Measurements from ENCODE around the gene FAM241B.

DNA sequence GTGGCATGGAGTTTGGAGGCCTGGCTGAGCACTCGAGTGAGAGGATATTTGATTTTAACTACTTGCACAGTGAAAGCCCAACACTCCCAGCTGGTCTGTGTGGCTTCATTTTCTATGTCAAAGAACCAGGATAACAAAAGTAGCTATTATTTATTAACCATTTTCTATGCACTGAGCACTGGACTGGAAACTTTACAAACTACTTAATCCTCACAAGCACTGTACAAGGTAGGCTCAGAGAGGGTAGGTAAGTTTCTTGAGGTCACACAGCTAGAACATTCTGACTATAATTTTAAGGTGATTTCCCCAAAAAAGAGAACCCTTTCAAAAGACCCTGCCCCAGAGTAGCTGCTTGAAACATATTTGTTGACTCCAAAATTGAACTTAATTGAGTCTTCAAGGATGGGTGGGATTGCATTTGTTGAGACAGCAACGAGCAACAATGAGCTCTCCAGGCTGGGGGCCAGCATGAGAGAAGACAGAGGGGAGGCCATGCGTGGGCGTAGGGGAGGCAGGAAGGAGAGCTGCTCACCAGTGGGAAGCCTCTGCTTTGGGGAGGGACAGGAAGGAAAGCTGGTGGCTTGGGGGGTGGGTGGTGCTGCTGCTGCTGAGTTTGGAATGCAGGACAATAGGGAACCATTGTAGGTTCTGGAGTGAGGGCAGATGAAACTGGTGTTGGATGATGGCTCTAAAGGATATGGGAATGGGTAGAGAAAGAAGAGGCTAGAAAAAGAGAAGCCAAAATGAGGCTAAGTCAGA lies 31.5 kb downstream of the FAM241B start:
- TF ChIP-seq POLR2AphosphoS5 (IDR thresholded peaks at IDR 0.05; ENCODE audit: low read depth, low read length): no peak
- TF ChIP-seq JUND (IDR thresholded peaks at IDR 0.05): no peak
- TF ChIP-seq EZH2 (IDR thresholded peaks at IDR 0.05): no peak
- no peak for TF ChIP-seq POLR2A (IDR thresholded peaks at IDR 0.05; ENCODE audit: borderline replicate concordance, extremely low read depth, insufficient read depth, insufficient read length)
- TF ChIP-seq, protein P1, sequence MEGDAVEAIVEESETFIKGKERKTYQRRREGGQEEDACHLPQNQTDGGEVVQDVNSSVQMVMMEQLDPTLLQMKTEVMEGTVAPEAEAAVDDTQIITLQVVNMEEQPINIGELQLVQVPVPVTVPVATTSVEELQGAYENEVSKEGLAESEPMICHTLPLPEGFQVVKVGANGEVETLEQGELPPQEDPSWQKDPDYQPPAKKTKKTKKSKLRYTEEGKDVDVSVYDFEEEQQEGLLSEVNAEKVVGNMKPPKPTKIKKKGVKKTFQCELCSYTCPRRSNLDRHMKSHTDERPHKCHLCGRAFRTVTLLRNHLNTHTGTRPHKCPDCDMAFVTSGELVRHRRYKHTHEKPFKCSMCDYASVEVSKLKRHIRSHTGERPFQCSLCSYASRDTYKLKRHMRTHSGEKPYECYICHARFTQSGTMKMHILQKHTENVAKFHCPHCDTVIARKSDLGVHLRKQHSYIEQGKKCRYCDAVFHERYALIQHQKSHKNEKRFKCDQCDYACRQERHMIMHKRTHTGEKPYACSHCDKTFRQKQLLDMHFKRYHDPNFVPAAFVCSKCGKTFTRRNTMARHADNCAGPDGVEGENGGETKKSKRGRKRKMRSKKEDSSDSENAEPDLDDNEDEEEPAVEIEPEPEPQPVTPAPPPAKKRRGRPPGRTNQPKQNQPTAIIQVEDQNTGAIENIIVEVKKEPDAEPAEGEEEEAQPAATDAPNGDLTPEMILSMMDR (IDR thresholded peaks at IDR 0.05 in 2 of 3, conservative IDR thresholded peaks at IDR 0.05 in 1 of 3; ENCODE audit: borderline replicate concordance in 1 of 3, insufficient read depth in 1 of 3, low read depth in 2 of 3, low read length in 2 of 3): no peak
- no peak for TF ChIP-seq EGR1 (IDR thresholded peaks at IDR 0.05; ENCODE audit: low read depth)
- TF ChIP-seq, protein P2, sequence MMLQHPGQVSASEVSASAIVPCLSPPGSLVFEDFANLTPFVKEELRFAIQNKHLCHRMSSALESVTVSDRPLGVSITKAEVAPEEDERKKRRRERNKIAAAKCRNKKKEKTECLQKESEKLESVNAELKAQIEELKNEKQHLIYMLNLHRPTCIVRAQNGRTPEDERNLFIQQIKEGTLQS (IDR thresholded peaks at IDR 0.05): no peak
- TF ChIP-seq, protein P3, sequence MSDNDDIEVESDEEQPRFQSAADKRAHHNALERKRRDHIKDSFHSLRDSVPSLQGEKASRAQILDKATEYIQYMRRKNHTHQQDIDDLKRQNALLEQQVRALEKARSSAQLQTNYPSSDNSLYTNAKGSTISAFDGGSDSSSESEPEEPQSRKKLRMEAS (IDR thresholded peaks at IDR 0.05): no peak
- no peak for TF ChIP-seq SRF (IDR thresholded peaks at IDR 0.05; ENCODE audit: low read depth)
- TF ChIP-seq EZH2phosphoT487 (IDR thresholded peaks at IDR 0.05; ENCODE audit: borderline replicate concordance): no peak
- TF ChIP-seq SP1 (IDR thresholded peaks at IDR 0.05; ENCODE audit: low read depth): no peak
- no peak for TF ChIP-seq SIN3A (IDR thresholded peaks at IDR 0.05; ENCODE audit: low read depth)
- no peak for TF ChIP-seq CBX3 (IDR thresholded peaks at IDR 0.05; ENCODE audit: low read depth)

Data from HCT116 (cell line).